Breast epithelium (tissue), 4 donors: ENCODE data around the gene C1QTNF6. TPM values are rescaled to one million over a fixed set of nuclear protein-coding genes. Genes with fewer than 3 reads are reported as not detected.
A peak's percentile ranks its signal among the peaks of the same experiment; 100 is the strongest.

ENCODE experiments used
- DNase-seq, 2 donors: peaks; one replicate each; pipeline ENCODE4 v3.0.0-alpha.2; 2019; ENCODE audit warnings: low spot score in 2 of 2
- H3K27ac ChIP-seq, 2 donors: fragments of 200-600 bp; sonication (generic) in 1 of 2; one replicate each; pipeline ENCODE4 v1.5.1; 2016 to 2019; ENCODE audit warnings: mild to moderate bottlenecking in 1 of 2
- H3K27me3 ChIP-seq, 2 donors: fragments of 200-600 bp; sonication (generic) in 1 of 2; one replicate each; pipeline versions ENCODE4 v1.5.1 to v1.6.0; 2017 to 2019; ENCODE audit warnings: control low read depth in 1 of 2, mild to moderate bottlenecking in 1 of 2
- H3K36me3 ChIP-seq: fragments of 200-600 bp; one replicate; pipeline ENCODE4 v1.5.1; 2019
- H3K4me1 ChIP-seq, 2 donors: fragments of 200-600 bp; sonication (generic); one replicate each; pipeline ENCODE4 v1.5.1; 2016 to 2019; ENCODE audit warnings: control low read depth in 1 of 2
- H3K4me3 ChIP-seq, 3 donors: fragments of 200-600 bp; sonication (generic); 1 replicate in 2 of 3; 2 replicates in 1 of 3; pipeline ENCODE4 v1.5.1; 2016 to 2019; ENCODE audit warnings: mild to moderate bottlenecking in 3 of 3, moderate library complexity in 2 of 3
- H3K9me3 ChIP-seq, 2 donors: fragments of 200-600 bp; sonication (generic) in 1 of 2; one replicate each; pipeline ENCODE4 v1.5.1; 2016 to 2019; ENCODE audit warnings: control low read depth in 1 of 2
- POLR2A ChIP-seq: fragments of 450-650 bp; IDR thresholded peaks from one replicate; pipeline ENCODE4 v1.6.1; 2016; ENCODE audit warnings: antibody characterized with exemption, mild to moderate bottlenecking, moderate library complexity
- POLR2AphosphoS5 ChIP-seq, 3 donors: sonication (generic); formaldehyde crosslinking; IDR thresholded peaks; one replicate each; pipeline ENCODE4 v1.6.1; 2017; ENCODE audit warnings: antibody characterized with exemption in 3 of 3
- intact Hi-C: fragments of 100-400 bp; cut with DNase I; formaldehyde crosslinking; loops from one replicate; pipeline ENCODE4 v1.15.1; 2023; ENCODE audit warnings: low total_unique reads
- total RNA-seq, 3 donors: library from RNA; depleted of rRNA; stranded (reverse); fragments of >200 nt; gene quantifications; one replicate each; pipeline ENCODE4 v1.1.0, GENCODE V29; 2016
- TF ChIP-seq, protein P1 (sequence below), 3 donors: fragments of 450-650 bp; IDR thresholded peaks; one replicate each; pipeline ENCODE4 v1.5.1; 2016 to 2017; ENCODE audit warnings: antibody characterized with exemption in 3 of 3, mild to moderate bottlenecking in 3 of 3, moderate library complexity in 3 of 3

The C1QTNF6 gene
- total RNA-seq, 3 donors from 2014 or later, result 2.2 to 3.6 (median 3.5) TPM

DNA sequence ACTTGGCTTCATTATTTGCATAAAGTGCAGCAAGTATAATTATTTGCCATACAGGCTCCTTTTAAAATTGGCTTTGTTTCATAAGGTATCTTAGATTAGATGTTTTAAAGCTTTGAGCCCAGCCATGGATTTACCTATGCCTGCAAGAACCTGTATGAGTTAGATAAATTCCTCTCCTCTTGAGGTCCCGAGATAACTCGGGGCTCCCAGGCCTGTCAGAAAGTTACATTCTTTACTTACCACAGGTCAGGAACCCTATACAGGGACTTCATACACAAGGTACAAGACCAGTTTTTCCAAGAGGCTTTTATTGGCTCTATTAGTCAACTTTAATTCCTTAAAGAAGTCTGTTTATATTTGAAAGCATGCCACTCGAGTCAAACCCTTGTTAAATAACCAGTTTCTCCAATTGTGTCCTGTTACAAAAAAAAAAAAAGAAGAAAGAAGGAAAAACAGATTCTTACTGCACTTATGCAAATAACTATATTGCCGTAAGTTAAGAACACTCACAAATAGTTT lies 2.3 kb upstream of the C1QTNF6 start:
- H3K4me1 ChIP-seq, result peaks cover 6 to 15% of the 10 kb centered on the region in 2 donors
- H3K4me3 ChIP-seq, result no peak overlapping the region
- TF ChIP-seq, protein P1, sequence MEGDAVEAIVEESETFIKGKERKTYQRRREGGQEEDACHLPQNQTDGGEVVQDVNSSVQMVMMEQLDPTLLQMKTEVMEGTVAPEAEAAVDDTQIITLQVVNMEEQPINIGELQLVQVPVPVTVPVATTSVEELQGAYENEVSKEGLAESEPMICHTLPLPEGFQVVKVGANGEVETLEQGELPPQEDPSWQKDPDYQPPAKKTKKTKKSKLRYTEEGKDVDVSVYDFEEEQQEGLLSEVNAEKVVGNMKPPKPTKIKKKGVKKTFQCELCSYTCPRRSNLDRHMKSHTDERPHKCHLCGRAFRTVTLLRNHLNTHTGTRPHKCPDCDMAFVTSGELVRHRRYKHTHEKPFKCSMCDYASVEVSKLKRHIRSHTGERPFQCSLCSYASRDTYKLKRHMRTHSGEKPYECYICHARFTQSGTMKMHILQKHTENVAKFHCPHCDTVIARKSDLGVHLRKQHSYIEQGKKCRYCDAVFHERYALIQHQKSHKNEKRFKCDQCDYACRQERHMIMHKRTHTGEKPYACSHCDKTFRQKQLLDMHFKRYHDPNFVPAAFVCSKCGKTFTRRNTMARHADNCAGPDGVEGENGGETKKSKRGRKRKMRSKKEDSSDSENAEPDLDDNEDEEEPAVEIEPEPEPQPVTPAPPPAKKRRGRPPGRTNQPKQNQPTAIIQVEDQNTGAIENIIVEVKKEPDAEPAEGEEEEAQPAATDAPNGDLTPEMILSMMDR (IDR thresholded peaks at IDR 0.05), result no peak
- TF ChIP-seq POLR2A (no peak), POLR2AphosphoS5 (IDR thresholded peaks at IDR 0.05) (no peak)
- no peaks in the 10 kb centered on the region for H3K27me3 ChIP-seq
- no peak overlapping the region for H3K27ac ChIP-seq
- H3K36me3 ChIP-seq, result no peaks in the 10 kb centered on the region
- H3K9me3 ChIP-seq, result no peaks in the 10 kb centered on the region
- no peak for DNase-seq
- intact Hi-C loops, result no loop called here

- intact Hi-C loops, result loop anchor here (10.0 kb wide), 1 partner anchor 1236 kb away; no protein-coding TSS in a partner anchor
- Histone ChIP-seq H3K4me3 (peak overlapping the region in 1 of 3 donors; percentile 65), H3K36me3 (no peaks in the 10 kb centered on the region), H3K4me1 (peaks cover 6 to 15% of the 10 kb centered on the region in 2 donors), H3K27ac (peak overlapping the region; percentile 77 to 98), H3K27me3 (no peaks in the 10 kb centered on the region), H3K9me3 (no peaks in the 10 kb centered on the region)
- DNase-seq, result no peak
- no peak for TF ChIP-seq POLR2AphosphoS5 (IDR thresholded peaks at IDR 0.05)
- no peak for TF ChIP-seq POLR2A
Measured at GRCh38 chr22:37188901-37189466, 937 bp upstream of the C1QTNF6 start.

GRCh38 chr22:37187552-37187890 lies 526 bp downstream of the C1QTNF6 start:
- intact Hi-C loops, result loop anchor here (10.0 kb wide), 1 partner anchor 1237 kb away; no protein-coding TSS in a partner anchor
- H3K4me3 ChIP-seq, result peak overlapping the region; percentile 36 to 65 (median 37)
- H3K9me3 ChIP-seq, result no peaks in the 10 kb centered on the region
- H3K36me3 ChIP-seq, result no peaks in the 10 kb centered on the region
- no peaks in the 10 kb centered on the region for H3K27me3 ChIP-seq
- peak overlapping the region; percentile 77 to 98 for H3K27ac ChIP-seq
- TF ChIP-seq, protein P1 (IDR thresholded peaks at IDR 0.05), result no peak
- no peak for TF ChIP-seq POLR2A
- H3K4me1 ChIP-seq, result peaks cover 6 to 15% of the 10 kb centered on the region in 2 donors
- no peak for DNase-seq

GRCh38 chr22:37186997-37187522 lies 987 bp downstream of the C1QTNF6 start:
- H3K27me3 ChIP-seq, result no peaks in the 10 kb centered on the region
- H3K4me1 ChIP-seq, result peaks cover 6 to 15% of the 10 kb centered on the region in 2 donors
- H3K9me3 ChIP-seq, result no peaks in the 10 kb centered on the region
- no peak for DNase-seq
- peak overlapping the region; percentile 77 to 98 for H3K27ac ChIP-seq
- TF ChIP-seq POLR2A (no peak), POLR2AphosphoS5 (IDR thresholded peaks at IDR 0.05) (no peak)
- TF ChIP-seq, protein P1 (IDR thresholded peaks at IDR 0.05), result no peak
- peak overlapping the region; percentile 36 to 65 (median 37) for H3K4me3 ChIP-seq
- no peaks in the 10 kb centered on the region for H3K36me3 ChIP-seq
- intact Hi-C loops, result loop anchor here (10.0 kb wide), 1 partner anchor 1238 kb away; no protein-coding TSS in a partner anchor

DNA sequence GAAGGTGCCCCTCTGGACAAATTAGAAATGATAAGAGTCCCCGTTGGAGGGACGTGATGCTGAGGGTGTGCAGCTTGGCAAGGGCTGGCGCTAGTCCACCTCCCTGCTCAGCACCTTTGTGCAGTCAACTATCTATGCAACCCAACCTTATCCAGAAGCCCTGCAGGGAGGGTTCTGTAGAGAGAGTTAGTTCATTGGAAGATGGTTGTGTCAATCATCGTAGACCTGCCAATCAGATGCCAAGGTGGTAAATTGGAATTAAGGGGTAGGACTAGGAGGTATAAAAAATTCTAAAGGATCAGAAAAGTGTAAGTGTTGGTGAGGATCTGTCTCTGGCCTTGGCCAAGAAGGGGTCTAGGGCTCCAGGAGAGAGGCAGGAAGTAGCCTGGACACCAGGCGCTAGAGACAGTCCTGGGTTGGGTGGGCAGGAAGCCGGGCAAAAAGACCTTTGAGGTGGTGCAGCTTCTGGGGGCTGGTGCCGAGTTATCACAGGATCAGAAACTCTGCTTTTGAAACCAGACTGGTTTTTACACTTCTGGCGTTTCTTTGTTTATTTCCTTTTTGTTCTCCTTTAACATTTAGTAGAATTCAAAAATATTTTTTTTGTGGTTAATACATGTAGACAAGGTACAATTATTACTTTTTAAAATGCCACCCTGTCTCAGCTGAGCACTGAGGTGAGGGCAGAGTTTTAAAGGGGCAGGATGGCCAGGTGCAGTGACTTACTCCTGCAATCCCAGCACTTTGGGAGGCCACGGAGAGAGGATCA lies 1.6 kb downstream of the C1QTNF6 start:
- DNase-seq, result no peak
- Histone ChIP-seq H3K9me3 (no peaks in the 10 kb centered on the region), H3K27ac (peak overlapping the region; percentile 77 to 98)

More for the DNA sequence above, 1.6 kb downstream of the C1QTNF6 start:
- H3K4me3 ChIP-seq, result no peak overlapping the region
- H3K27me3 ChIP-seq, result no peaks in the 10 kb centered on the region
- H3K4me1 ChIP-seq, result peaks cover 6 to 15% of the 10 kb centered on the region in 2 donors
- H3K36me3 ChIP-seq, result no peaks in the 10 kb centered on the region
- intact Hi-C loops, result loop anchor here (10.0 kb wide), 1 partner anchor 1238 kb away; no protein-coding TSS in a partner anchor
- TF ChIP-seq, protein P1 (IDR thresholded peaks at IDR 0.05), result no peak
- no peak for TF ChIP-seq POLR2AphosphoS5 (IDR thresholded peaks at IDR 0.05)
- no peak for TF ChIP-seq POLR2A
